Thymus (tissue), 11 donors: ENCODE results near the gene TNPO2. TPM values are rescaled to one million over a fixed set of nuclear protein-coding genes. Genes with fewer than 3 reads are reported as not detected.
"Not testable (repeated sequence)": the region's sequence is repeated elsewhere in the genome, so short reads cannot be mapped to it uniquely, and the experiment has no call there.

Experiments used
- DNase-seq, 9 donors: peaks; one replicate each; pipeline ENCODE4 v3.0.0-alpha.2; 2013; ENCODE audit warnings: low spot score in 9 of 9, low read depth in 6 of 9, missing footprints in 1 of 9
- H3K27ac ChIP-seq, 2 donors: one replicate each; pipeline ENCODE4 v1.5.1; 2013; ENCODE audit warnings: control low read depth in 1 of 2, low read depth in 1 of 2, low read length in 1 of 2, mild to moderate bottlenecking in 1 of 2, moderate library complexity in 1 of 2
- H3K27me3 ChIP-seq, 2 donors: one replicate each; pipeline ENCODE4 v1.5.1; 2013; ENCODE audit warnings: low read length in 1 of 2; ENCODE audit not compliant: control insufficient read depth in 2 of 2, insufficient read depth in 1 of 2
- H3K36me3 ChIP-seq, 2 donors: one replicate each; pipeline ENCODE4 v1.5.1; 2013; ENCODE audit warnings: low read length in 1 of 2, mild to moderate bottlenecking in 1 of 2, moderate library complexity in 1 of 2; ENCODE audit not compliant: control insufficient read depth in 2 of 2, insufficient read depth in 2 of 2
- H3K4me1 ChIP-seq, 2 donors: one replicate each; pipeline ENCODE4 v1.5.1; 2013; ENCODE audit warnings: low read length in 2 of 2; ENCODE audit not compliant: control insufficient read depth in 2 of 2, insufficient read depth in 2 of 2
- H3K4me3 ChIP-seq, 2 donors: one replicate each; pipeline ENCODE4 v1.5.1; 2013; ENCODE audit warnings: low read length in 2 of 2, control low read depth in 1 of 2, mild to moderate bottlenecking in 1 of 2
- H3K9me3 ChIP-seq, 2 donors: one replicate each; pipeline ENCODE4 v1.5.1; 2013; ENCODE audit warnings: low read length in 1 of 2, mild to moderate bottlenecking in 1 of 2; ENCODE audit not compliant: control insufficient read depth in 2 of 2, insufficient read depth in 1 of 2
- WGBS: extraction: QIAGEN DNeasy Blood & Tissue Kit; methylation state at CpG from one replicate; pipeline ENCODE4 v1.1.7; 2013; 5-methylcytosine and 5-hydroxymethylcytosine counted together
- polyA plus RNA-seq: library from polyadenylated mRNA; stranded (reverse); fragments of 200-250 nt; gene quantifications from one replicate; pipeline ENCODE4 v1.2.3, GENCODE V29; 2013
- total RNA-seq: library from RNA; stranded (reverse); fragments of 120-200 nt; gene quantifications from one replicate; pipeline ENCODE4 v1.2.4, GENCODE V29; 2013
- donor health status: healthy.

Gene TNPO2
- total and polyA plus RNA-seq, 2 donors: 10.9 to 28.3 TPM

- no peaks in the 10 kb centered on the region for H3K9me3 ChIP-seq
- DNase-seq: no peak
- H3K4me1 ChIP-seq: peaks cover 5 to 7% of the 10 kb centered on the region in 2 donors
- no peak overlapping the region for H3K27ac ChIP-seq
- 97% methylated on average over 3 of the region's 3 CpGs for WGBS
- H3K4me3 ChIP-seq: no peak overlapping the region
- H3K36me3 ChIP-seq: peaks cover 57 to 83% of the 10 kb centered on the region in 2 donors
- H3K27me3 ChIP-seq: no peaks in the 10 kb centered on the region
Measured at GRCh38 chr19:12715929-12716328, 7.8 kb downstream of the TNPO2 start.

GRCh38 chr19:12715102-12715501 is 8.6 kb downstream of the TNPO2 start:
- no peaks in the 10 kb centered on the region for H3K9me3 ChIP-seq
- H3K4me3 ChIP-seq: no peak overlapping the region
- peaks cover 0 to under 1% of the 10 kb centered on the region in 2 donors for H3K4me1 ChIP-seq
- no peak for DNase-seq
- peaks cover 65 to 86% of the 10 kb centered on the region in 2 donors for H3K36me3 ChIP-seq
- 99% methylated on average over 15 of the region's 15 CpGs for WGBS
- no peaks in the 10 kb centered on the region for H3K27me3 ChIP-seq
- H3K27ac ChIP-seq: no peak overlapping the region

- not testable (repeated sequence) for H3K4me3 ChIP-seq, DNase-seq, H3K27me3 ChIP-seq, H3K9me3 ChIP-seq, H3K4me1 ChIP-seq, H3K27ac ChIP-seq
- peaks cover 72 to 84% of the 10 kb centered on the region in 2 donors for H3K36me3 ChIP-seq
- WGBS: 96% methylated on average over 9 of the region's 9 CpGs
Measured at GRCh38 chr19:12713304-12713703, 10.4 kb downstream of the TNPO2 start.

GRCh38 chr19:12712077-12712476 is 11.7 kb downstream of the TNPO2 start:
- H3K27me3 ChIP-seq, H3K4me1 ChIP-seq, H3K27ac ChIP-seq, H3K9me3 ChIP-seq, DNase-seq, H3K4me3 ChIP-seq: not testable (repeated sequence)
- peaks cover 74 to 83% of the 10 kb centered on the region in 2 donors for H3K36me3 ChIP-seq
- 89% methylated on average over 12 of the region's 14 CpGs for WGBS

- H3K27me3 ChIP-seq: no peaks in the 10 kb centered on the region
- 99% methylated on average over 17 of the region's 17 CpGs for WGBS
- H3K36me3 ChIP-seq: peaks cover 82 to 83% of the 10 kb centered on the region in 2 donors
- no peaks in the 10 kb centered on the region for H3K9me3 ChIP-seq
- DNase-seq: no peak
- no peak overlapping the region for H3K4me3 ChIP-seq
- H3K4me1 ChIP-seq: no peaks in the 10 kb centered on the region
- H3K27ac ChIP-seq: no peak overlapping the region
Measured at GRCh38 chr19:12711187-12711586, 12.5 kb downstream of the TNPO2 start.

- 98% methylated on average over 8 of the region's 8 CpGs for WGBS
- Histone ChIP-seq H3K27me3 (no peaks in the 10 kb centered on the region), H3K4me3 (no peak overlapping the region), H3K9me3 (no peaks in the 10 kb centered on the region), H3K36me3 (peaks cover 79% of the 10 kb centered on the region in 2 donors), H3K27ac (no peak overlapping the region), H3K4me1 (no peaks in the 10 kb centered on the region)
- no peak for DNase-seq
Measured at GRCh38 chr19:12708641-12709040, 15.1 kb downstream of the TNPO2 start.

GRCh38 chr19:12706332-12706718 is 17.4 kb downstream of the TNPO2 start:
- H3K27ac ChIP-seq: no peak overlapping the region
- peaks cover 82 to 84% of the 10 kb centered on the region in 2 donors for H3K36me3 ChIP-seq
- H3K4me1 ChIP-seq: no peaks in the 10 kb centered on the region
- no peak for DNase-seq
- H3K4me3 ChIP-seq: no peak overlapping the region
- H3K27me3 ChIP-seq: no peaks in the 10 kb centered on the region
- WGBS: 98% methylated on average over 13 of the region's 13 CpGs
- no peaks in the 10 kb centered on the region for H3K9me3 ChIP-seq

GRCh38 chr19:12705654-12706331 is 17.9 kb downstream of the TNPO2 start:
- Histone ChIP-seq H3K4me3 (no peak overlapping the region), H3K27ac (no peak overlapping the region), H3K4me1 (no peaks in the 10 kb centered on the region), H3K9me3 (no peaks in the 10 kb centered on the region), H3K27me3 (no peaks in the 10 kb centered on the region), H3K36me3 (peaks cover 82 to 85% of the 10 kb centered on the region in 2 donors)
- DNase-seq: no peak
- 98% methylated on average over 29 of the region's 29 CpGs for WGBS

- Histone ChIP-seq H3K4me3 (no peak overlapping the region), H3K36me3 (peaks cover 82 to 84% of the 10 kb centered on the region in 2 donors), H3K27me3 (no peaks in the 10 kb centered on the region), H3K9me3 (no peaks in the 10 kb centered on the region), H3K4me1 (no peaks in the 10 kb centered on the region), H3K27ac (no peak overlapping the region)
- no peak for DNase-seq
- 98% methylated on average over 13 of the region's 13 CpGs for WGBS
Measured at GRCh38 chr19:12705169-12705568, 18.6 kb downstream of the TNPO2 start.
